IPS-18a (cell line): ENCODE data around the gene RGS14.
"Not testable (repeated sequence)": the region's sequence is repeated elsewhere in the genome, so short reads cannot be mapped to it uniquely, and the experiment has no call there.

Experiments
- H3K27ac ChIP-seq: one replicate; pipeline ENCODE4 v1.5.1; 2013; ENCODE audit warnings: low read length
- H3K27me3 ChIP-seq: one replicate; pipeline ENCODE4 v1.6.1; 2013; ENCODE audit warnings: mild to moderate bottlenecking, low read length; ENCODE audit not compliant: control insufficient read depth, insufficient read depth
- H3K36me3 ChIP-seq: one replicate; pipeline ENCODE4 v1.6.1; 2013; ENCODE audit warnings: low read depth, low read length; ENCODE audit not compliant: control insufficient read depth
- H3K4me1 ChIP-seq: one replicate; pipeline ENCODE4 v1.6.1; 2013; ENCODE audit warnings: low read depth, low read length; ENCODE audit not compliant: control insufficient read depth
- H3K4me3 ChIP-seq: one replicate; pipeline ENCODE4 v1.5.1; 2013; ENCODE audit warnings: low read length
- H3K9ac ChIP-seq: one replicate; pipeline ENCODE4 v1.6.1; 2013; ENCODE audit warnings: mild to moderate bottlenecking, low read length, moderate library complexity
- H3K9me3 ChIP-seq: one replicate; pipeline ENCODE4 v1.6.1; 2013; ENCODE audit warnings: low read depth, low read length; ENCODE audit not compliant: control insufficient read depth

RGS14 gene

DNA sequence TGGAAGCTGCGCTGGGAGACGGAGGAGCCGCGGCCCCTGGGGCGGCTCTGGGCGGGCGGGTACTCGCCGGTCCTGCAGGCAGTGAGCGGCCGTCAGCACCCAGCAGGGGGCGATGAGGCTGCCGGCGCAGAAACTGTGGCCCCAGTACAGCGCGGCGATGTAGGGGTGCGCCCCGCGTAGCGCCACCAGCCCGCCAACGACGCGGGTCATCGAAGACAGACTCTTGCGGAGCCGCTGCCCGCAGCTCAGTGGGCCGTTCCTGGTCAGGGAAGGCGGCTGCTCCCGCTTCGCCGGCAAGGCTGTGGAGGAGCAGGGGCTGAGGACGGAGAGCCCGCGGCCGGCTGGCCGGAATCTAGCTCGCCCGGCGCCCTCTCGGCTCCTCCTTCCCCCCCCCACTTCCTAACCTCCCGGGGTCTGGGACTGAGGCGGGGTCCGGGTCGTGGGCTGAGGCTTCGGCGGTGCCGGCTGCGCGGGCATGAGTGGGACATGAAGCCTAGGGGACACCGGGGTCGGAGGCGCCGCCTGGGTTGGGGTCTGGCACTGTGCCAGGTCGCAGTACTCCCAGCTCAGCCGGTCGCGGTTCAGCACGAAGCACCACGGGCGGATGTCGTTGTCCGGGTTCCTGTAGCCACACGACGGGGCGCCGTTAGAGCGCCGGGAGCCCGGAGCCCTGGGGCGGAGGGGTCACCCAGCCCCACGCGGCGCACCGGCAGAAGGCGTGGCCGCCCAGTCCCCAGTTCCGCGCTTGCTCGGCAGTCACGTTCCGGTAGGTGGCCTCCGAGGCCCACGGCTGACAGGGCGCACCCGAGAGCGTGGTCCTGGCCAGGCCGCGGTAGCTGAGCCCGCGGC, 46.3 kb downstream of the RGS14 start:
- Histone ChIP-seq H3K27me3 (peaks cover 80% of the 10 kb centered on the region), H3K4me1 (peaks cover 10% of the 10 kb centered on the region), H3K4me3 (peak overlapping the region; percentile 51), H3K9ac (no peak overlapping the region), H3K27ac (no peak overlapping the region), H3K36me3 (no peaks in the 10 kb centered on the region), H3K9me3 (no peaks in the 10 kb centered on the region)

DNA sequence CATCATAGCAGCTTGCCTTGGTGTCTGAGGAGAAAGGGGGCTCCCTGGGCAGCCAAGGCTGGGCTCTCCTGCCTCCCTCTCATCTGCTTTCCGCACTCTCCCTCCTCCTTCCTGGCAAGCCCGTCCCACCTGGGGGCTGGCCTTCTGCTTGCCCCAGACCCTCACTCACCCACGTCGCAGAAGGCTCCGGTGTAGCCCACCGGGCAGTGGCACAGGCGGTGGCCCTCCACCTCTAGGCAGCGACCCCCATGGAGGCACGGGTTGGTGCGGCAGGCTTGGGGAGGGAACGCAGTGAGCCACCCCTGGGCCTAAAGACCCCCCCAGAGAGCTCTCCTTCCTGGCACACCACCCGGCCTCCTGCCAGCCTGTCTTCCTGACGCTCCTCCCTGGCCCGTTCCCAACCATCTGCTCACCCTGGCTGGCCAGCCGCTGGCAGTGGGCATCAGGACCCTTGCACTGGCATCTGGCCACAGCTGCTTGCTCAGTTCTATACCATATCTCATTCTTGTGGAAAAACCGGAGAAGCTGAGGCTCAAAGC, 47.0 kb downstream of the RGS14 start:
- peaks cover 10% of the 10 kb centered on the region for H3K4me1 ChIP-seq
- no peak overlapping the region for H3K9ac ChIP-seq
- H3K9me3 ChIP-seq = no peaks in the 10 kb centered on the region
- peak overlapping the region; percentile 51 for H3K4me3 ChIP-seq
- H3K27me3 ChIP-seq = peaks cover 84% of the 10 kb centered on the region
- H3K27ac ChIP-seq = no peak overlapping the region
- no peaks in the 10 kb centered on the region for H3K36me3 ChIP-seq

DNA sequence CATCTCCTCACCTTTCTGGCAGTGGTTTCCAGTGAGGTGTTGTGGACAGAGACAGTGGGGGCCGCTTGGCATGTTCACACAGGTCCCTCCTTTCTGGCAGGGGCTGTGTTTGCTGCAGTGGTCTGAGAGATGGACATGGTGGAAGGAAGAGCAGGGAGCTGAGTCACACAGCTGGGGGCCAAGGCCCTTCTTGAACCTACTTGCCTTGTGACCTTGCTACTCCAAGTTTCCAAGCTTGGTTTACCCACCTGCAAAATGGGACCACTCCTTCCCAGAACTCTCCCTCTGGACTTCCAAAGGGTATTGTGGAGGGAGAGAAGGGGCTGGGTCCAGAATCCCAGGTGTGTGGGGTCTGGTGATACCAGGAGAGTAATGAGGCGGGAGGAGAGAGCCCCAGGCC, 47.6 kb downstream of the RGS14 start:
- H3K27ac ChIP-seq = no peak overlapping the region
- peaks cover 10% of the 10 kb centered on the region for H3K4me1 ChIP-seq
- H3K4me3 ChIP-seq = no peak overlapping the region
- no peak overlapping the region for H3K9ac ChIP-seq
- H3K36me3 ChIP-seq = no peaks in the 10 kb centered on the region
- H3K9me3 ChIP-seq = no peaks in the 10 kb centered on the region
- peaks cover 84% of the 10 kb centered on the region for H3K27me3 ChIP-seq

DNA sequence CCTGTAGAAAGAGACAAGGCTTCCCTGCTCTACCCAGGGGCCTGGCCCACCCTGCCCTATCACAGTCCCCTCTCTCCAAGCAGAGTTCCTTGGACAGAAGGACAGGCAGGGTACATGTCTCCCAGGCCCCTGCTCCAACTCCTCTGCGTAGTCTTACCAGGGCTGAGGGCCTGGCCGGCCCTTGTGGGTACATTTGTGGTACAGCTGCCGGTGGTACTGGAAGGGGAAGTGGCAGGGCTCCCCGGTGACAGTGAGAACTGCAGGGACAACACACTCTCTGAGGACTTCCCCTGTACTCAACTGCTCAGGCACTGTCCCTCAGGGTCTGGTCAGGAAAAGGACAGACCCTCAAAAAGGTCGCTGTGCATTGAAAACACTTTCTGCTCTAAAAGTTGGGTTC, 48.1 kb downstream of the RGS14 start:
- H3K27me3 ChIP-seq = peaks cover 81% of the 10 kb centered on the region
- peaks cover 10% of the 10 kb centered on the region for H3K4me1 ChIP-seq
- H3K9ac ChIP-seq = no peak overlapping the region
- H3K36me3 ChIP-seq = no peaks in the 10 kb centered on the region
- H3K27ac ChIP-seq = no peak overlapping the region
- H3K4me3 ChIP-seq = no peak overlapping the region
- H3K9me3 ChIP-seq = no peaks in the 10 kb centered on the region

DNA sequence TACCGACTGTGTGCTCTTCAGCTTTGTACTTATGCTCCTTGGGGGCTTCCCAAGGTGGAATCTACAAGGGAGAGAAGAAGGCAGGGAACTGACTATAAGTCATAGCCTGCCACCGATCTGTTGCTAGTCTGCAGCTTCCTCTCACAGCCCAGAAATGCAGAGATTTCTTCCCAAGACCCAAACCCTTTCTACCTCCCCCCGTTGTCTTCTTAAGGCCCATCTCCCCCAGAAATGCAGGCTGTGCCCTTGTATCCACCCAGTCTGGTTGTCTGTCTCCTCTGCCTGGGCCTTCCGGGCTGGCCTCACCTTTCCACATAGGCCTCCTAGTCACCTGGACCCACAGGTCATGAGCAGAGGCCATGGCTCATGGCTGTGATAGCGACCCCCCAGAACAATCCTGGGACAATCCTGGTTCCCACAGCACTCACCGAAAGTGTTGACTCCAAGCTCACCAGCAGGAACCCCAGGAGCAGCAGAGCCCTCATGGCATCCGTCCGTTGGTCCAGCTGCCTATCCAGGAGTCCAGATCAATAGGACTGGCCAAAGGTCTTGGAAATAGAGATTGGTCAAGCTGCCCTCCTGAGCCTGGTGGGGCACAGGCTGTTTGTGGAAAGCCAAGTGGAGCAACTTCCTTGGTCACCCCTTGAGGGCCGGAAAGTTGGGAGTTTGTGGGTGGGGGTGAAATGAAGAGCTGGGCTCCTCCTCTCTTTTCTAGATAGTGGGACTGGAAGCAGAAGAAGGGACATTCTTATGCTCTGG, 51.5 kb downstream of the RGS14 start, which contains the start of gene F12:
Gene F12, minus strand, starts transcription at position 522 of the 759 bp plus-strand sequence. Its CDS starts 37 bp downstream, at position 485.
- H3K36me3 ChIP-seq = no peaks in the 10 kb centered on the region
- H3K9me3 ChIP-seq = no peaks in the 10 kb centered on the region
- H3K27ac ChIP-seq = no peak within 1 kb of the TSS
- no peaks in the 10 kb centered on the region for H3K4me1 ChIP-seq
- no peak within 1 kb of the TSS for H3K4me3 ChIP-seq
- peaks cover 63% of the 10 kb centered on the region for H3K27me3 ChIP-seq
- no peak within 1 kb of the TSS for H3K9ac ChIP-seq

DNA sequence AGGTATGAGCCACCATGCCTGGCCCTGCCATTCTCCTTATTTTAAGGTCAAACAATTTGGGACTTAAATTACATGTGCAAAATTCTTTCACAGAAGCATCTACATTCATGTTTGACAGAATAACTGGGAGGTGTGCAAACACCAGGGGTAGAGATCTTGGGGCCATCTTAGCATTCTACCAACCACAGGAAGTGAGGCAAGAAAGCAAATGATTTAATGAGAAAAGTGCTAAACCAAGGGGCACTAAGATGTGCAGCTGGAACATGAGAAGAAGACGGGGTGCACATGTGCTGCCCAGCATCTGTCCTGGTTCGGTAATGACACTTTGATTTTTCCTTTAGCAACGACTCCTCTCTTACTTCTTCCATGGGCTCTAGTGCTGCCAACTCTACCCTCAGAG, 52.9 kb downstream of the RGS14 start:
- H3K27me3 ChIP-seq = peaks cover 51% of the 10 kb centered on the region
- no peaks in the 10 kb centered on the region for H3K4me1 ChIP-seq
- H3K9ac ChIP-seq = no peak overlapping the region
- H3K4me3 ChIP-seq = no peak overlapping the region
- no peaks in the 10 kb centered on the region for H3K9me3 ChIP-seq
- H3K36me3 ChIP-seq = no peaks in the 10 kb centered on the region
- H3K27ac ChIP-seq = no peak overlapping the region

DNA sequence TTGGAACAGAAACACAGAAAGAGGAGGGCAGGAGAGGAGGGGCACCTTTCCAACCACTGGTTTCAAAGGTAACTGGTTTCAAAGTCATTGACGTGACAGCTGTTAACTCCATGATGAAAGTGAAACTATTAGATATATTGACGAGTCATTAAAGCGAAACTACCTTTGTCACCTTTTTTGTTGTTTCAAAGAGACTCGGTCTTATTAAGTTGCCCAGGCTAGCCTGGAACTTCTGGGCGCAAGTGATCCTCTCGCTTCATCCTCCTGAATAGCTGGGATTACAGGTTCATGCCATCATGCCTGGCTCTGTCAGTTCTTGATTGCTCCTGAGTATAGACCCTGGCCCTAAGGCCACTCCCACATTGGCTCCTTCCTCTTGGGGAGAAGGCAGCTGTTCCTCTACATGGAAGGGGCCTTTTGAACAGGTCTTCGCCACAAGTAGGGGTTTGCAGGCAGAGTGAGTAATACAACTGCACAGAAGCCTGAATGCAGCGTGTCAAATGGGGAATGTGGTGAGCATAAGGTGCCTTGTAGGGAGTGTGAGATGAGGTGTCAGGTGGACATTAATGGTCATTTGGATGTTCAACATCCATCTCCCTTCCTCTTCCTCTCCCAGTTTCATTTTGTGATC, 55.0 kb downstream of the RGS14 start:
- H3K4me3 ChIP-seq = no peak overlapping the region
- H3K36me3 ChIP-seq = no peaks in the 10 kb centered on the region
- H3K4me1 ChIP-seq = no peaks in the 10 kb centered on the region
- H3K9ac ChIP-seq = no peak overlapping the region
- H3K27me3 ChIP-seq = peaks cover 29% of the 10 kb centered on the region
- no peaks in the 10 kb centered on the region for H3K9me3 ChIP-seq
- no peak overlapping the region for H3K27ac ChIP-seq

DNA sequence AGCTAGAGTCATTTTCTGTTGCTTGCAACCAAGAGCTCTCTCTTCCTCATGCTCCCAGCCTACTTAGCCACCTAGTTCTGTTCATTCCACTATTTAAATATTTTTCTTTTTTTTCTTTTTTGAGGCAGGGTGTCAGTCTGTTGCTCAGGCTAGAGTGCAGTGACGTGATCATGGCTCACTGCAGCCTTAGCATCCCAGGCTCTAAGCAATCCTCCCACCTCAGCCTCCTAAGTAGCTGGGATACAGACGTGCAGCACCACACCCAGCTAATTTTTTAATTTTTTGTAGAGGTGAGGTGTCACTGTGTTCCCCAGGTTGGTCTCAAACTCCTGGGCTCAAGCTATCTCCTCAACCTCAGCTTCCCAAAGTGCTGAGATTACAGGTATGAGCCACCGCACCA, 56.8 kb downstream of the RGS14 start:
- no peak overlapping the region for H3K27ac ChIP-seq
- H3K9ac ChIP-seq = no peak overlapping the region
- no peaks in the 10 kb centered on the region for H3K4me1 ChIP-seq
- H3K9me3 ChIP-seq = no peaks in the 10 kb centered on the region
- H3K27me3 ChIP-seq = peaks cover 17% of the 10 kb centered on the region
- no peak overlapping the region for H3K4me3 ChIP-seq
- no peaks in the 10 kb centered on the region for H3K36me3 ChIP-seq

DNA sequence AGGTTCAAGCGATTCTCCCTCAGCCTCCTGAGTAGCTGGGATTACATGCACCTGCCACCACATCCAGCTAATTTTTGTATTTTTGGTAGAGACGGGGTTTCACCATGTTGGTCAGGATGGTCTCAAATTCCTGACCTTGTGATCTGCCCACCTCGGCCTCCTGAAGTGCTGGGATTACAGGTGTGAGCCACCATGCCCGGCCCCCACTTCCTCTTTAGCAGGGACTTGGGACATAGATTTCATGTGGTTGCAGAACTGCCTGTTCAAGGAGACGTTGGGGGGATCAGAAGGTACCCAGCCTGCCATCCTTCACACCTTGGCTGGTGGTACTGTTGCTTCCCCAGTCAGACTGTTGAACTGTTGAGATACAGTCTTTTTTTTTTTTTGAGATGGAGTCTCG, 59.4 kb downstream of the RGS14 start:
- peaks cover 13% of the 10 kb centered on the region for H3K27me3 ChIP-seq
- H3K4me1 ChIP-seq, H3K9me3 ChIP-seq, H3K9ac ChIP-seq, H3K4me3 ChIP-seq, H3K27ac ChIP-seq, H3K36me3 ChIP-seq: not testable (repeated sequence)

DNA sequence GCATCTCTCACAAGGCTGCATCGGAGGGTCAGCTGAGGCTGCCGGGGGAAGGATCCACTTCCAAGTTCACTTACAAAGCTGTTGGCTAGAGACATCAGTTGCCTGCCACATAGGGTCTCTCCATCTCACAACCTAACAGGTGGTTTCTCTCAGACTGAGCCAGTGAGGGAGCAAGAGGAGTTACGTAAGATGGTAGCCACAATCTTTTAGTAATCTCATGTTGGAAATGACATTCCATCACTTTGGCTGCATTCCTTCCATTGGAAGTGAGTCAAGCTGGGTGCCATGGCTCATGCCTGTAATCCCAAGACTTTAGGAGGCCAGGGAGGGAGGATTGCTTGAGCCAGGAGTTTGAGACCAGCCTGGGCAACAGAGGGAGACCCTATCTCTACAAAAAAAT, 61.3 kb downstream of the RGS14 start:
- H3K4me1 ChIP-seq = no peaks in the 10 kb centered on the region
- no peak overlapping the region for H3K4me3 ChIP-seq
- H3K9me3 ChIP-seq = no peaks in the 10 kb centered on the region
- no peak overlapping the region for H3K9ac ChIP-seq
- peaks cover 3% of the 10 kb centered on the region for H3K27me3 ChIP-seq
- H3K36me3 ChIP-seq = no peaks in the 10 kb centered on the region
- H3K27ac ChIP-seq = no peak overlapping the region

DNA sequence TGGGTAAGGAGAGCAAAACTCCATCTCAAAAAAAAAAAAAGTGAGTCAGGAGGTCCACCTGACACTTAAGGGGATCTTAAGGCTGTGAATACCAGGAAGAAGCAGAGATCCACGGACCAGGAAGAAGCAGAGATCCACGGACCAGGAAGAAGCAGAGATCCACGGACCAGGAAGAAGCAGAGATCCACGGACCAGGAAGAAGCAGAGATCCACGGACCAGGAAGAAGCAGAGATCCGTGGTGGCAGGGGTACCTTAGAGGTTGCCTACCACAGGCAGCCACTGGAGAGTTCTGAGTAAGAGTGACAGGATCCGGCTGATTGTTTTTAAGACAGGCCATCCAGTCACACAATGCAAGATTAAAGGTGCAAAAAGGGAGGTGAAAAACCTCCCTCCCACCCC, 62.7 kb downstream of the RGS14 start:
- not testable (repeated sequence) for H3K27me3 ChIP-seq, H3K4me1 ChIP-seq, H3K4me3 ChIP-seq, H3K27ac ChIP-seq, H3K9me3 ChIP-seq, H3K9ac ChIP-seq, H3K36me3 ChIP-seq
